Endothelial cell of umbilical vein (primary cell): Measurements from ENCODE around the gene BIRC3. TPM values are rescaled to one million over a fixed set of nuclear protein-coding genes. Genes with fewer than 3 reads are reported as not detected.

Experiments
- BruUV-seq: library from RNA; stranded (reverse); fragments of 400-500 nt; replicated peaks from 2 replicates; lab custom pipeline; 2021; lab: Mats Ljungman, UMichigan
- CTCF ChIA-PET: fragments of 300-600, 350-600 bp; sonication (Branson Sonifier 250); formaldehyde crosslinking; loops from one replicate; lab custom pipeline; 2021; ENCODE audit warnings: antibody characterized with exemption, inconsistent platforms; lab: Charles Lee
- POLR2A ChIA-PET: fragments of 300-600, 350-600 bp; sonication (Branson Sonifier 250); formaldehyde crosslinking; loops from one replicate; lab custom pipeline; 2021; ENCODE audit warnings: antibody characterized with exemption, inconsistent platforms; lab: Charles Lee
- DNase-seq: peaks from one replicate; pipeline ENCODE4 v3.0.0-alpha.2; 2011; ENCODE audit warnings: low read depth, low spot score
- FAIRE-seq: peaks from 2 replicates; lab custom pipeline; 2011; peaks lifted over from hg19 to GRCh38; lab: Jason Lieb, UNC
- H2AFZ ChIP-seq: 2 replicates; pipeline ENCODE4 v1.6.0; 2012; ENCODE audit warnings: low read depth, low read length, control low read depth, inconsistent platforms
- H3K27ac ChIP-seq: 2 replicates; pipeline ENCODE4 v1.5.1; 2011; ENCODE audit warnings: low read depth, mild to moderate bottlenecking, control low read depth, low read length, moderate library complexity; ENCODE audit not compliant: insufficient read depth
- H3K27me3 ChIP-seq, 2 experiments: 2 replicates each; pipeline versions ENCODE4 v1.6.0 to v1.6.1; 2011; ENCODE audit warnings: low read length in 2 of 2, mixed read lengths in 1 of 2; ENCODE audit not compliant: control insufficient read depth in 2 of 2, insufficient read depth in 2 of 2
- H3K36me3 ChIP-seq, 2 experiments: 2 replicates in 1 of 2; 3 replicates in 1 of 2; pipeline ENCODE4 v1.5.1; 2011; ENCODE audit warnings: low read length in 2 of 2, mild to moderate bottlenecking in 1 of 2, moderate library complexity in 1 of 2; ENCODE audit not compliant: control insufficient read depth in 2 of 2, insufficient read depth in 2 of 2; ENCODE audit errors: extremely low read depth in 1 of 2
- H3K4me1 ChIP-seq: 3 replicates; pipeline ENCODE4 v1.5.1; 2011; ENCODE audit warnings: mild to moderate bottlenecking, low read length; ENCODE audit not compliant: control insufficient read depth, insufficient read depth; ENCODE audit errors: extremely low read depth
- H3K4me2 ChIP-seq: 2 replicates; pipeline ENCODE4 v1.6.1; 2011; ENCODE audit warnings: low read length, control low read depth, mixed read lengths; ENCODE audit not compliant: insufficient read depth
- H3K4me3 ChIP-seq, 3 experiments: fragments of 200-600 bp in 1 of 3; sonication (generic), shearing (Covaris generic) in 1 of 3; replicated peaks in 1 of 3; 2 replicates each; pipeline ENCODE4 v1.5.1; 2011 to 2016; ENCODE audit warnings: control low read depth in 3 of 3, low read length in 3 of 3, mild to moderate bottlenecking in 2 of 3, inconsistent platforms in 1 of 3, low read depth in 1 of 3, moderate library complexity in 1 of 3; ENCODE audit not compliant: insufficient read depth in 1 of 3
- H3K79me2 ChIP-seq: 2 replicates; pipeline ENCODE4 v1.6.0; 2012; ENCODE audit warnings: low read length, inconsistent platforms; ENCODE audit not compliant: control insufficient read depth, insufficient read depth
- H3K9ac ChIP-seq: replicated peaks from 2 replicates; pipeline ENCODE3; 2011; ENCODE audit warnings: low read length, control low read depth; ENCODE audit not compliant: insufficient read depth; ENCODE audit errors: extremely low read depth
- H3K9me1 ChIP-seq: replicated peaks from 3 replicates; pipeline ENCODE4 v1.6.0; 2011; ENCODE audit warnings: mild to moderate bottlenecking, low read length; ENCODE audit not compliant: control insufficient read depth, insufficient read depth; ENCODE audit errors: extremely low read depth
- H3K9me3 ChIP-seq: replicated peaks from 2 replicates; pipeline ENCODE4 v1.5.1; 2012; ENCODE audit warnings: low read length, inconsistent platforms; ENCODE audit not compliant: control insufficient read depth, insufficient read depth
- H4K20me1 ChIP-seq: replicated peaks from 2 replicates; pipeline ENCODE3; 2011; ENCODE audit warnings: mild to moderate bottlenecking, low read length; ENCODE audit not compliant: control insufficient read depth, insufficient read depth; ENCODE audit errors: extremely low read depth
- CTCF ChIP-seq, 2 donors: IDR thresholded peaks; 1 replicate in 1 of 2; 2 replicates in 1 of 2; pipeline ENCODE4 v1.5.1; 2011; ENCODE audit warnings: low read length in 2 of 2, mild to moderate bottlenecking in 2 of 2, moderate library complexity in 2 of 2, control low read depth in 1 of 2, inconsistent platforms in 1 of 2, low read depth in 1 of 2; ENCODE audit not compliant: insufficient read depth in 1 of 2; ENCODE audit errors: extremely low read depth in 1 of 2
- FOS ChIP-seq: IDR thresholded peaks from 2 replicates; pipeline ENCODE4 v1.6.1; 2011; ENCODE audit warnings: mild to moderate bottlenecking, low read length, moderate library complexity, borderline replicate concordance; ENCODE audit not compliant: insufficient read depth
- GATA2 ChIP-seq: IDR thresholded peaks from 2 replicates; pipeline ENCODE4 v1.7.0; 2011; ENCODE audit warnings: low read depth, mild to moderate bottlenecking, moderate library complexity, mixed read lengths, low read length; ENCODE audit not compliant: insufficient read length, insufficient read depth
- JUN ChIP-seq: IDR thresholded peaks from 2 replicates; pipeline ENCODE4 v1.6.1; 2011; ENCODE audit warnings: borderline replicate concordance, low read depth; ENCODE audit not compliant: insufficient read length, insufficient read depth
- POLR2A ChIP-seq: IDR thresholded peaks from 2 replicates; pipeline ENCODE4 v1.6.1; 2012; ENCODE audit warnings: low read depth, mild to moderate bottlenecking, control low read depth, low read length
- POLR2AphosphoS5 ChIP-seq: IDR thresholded peaks from 2 replicates; pipeline ENCODE4 v1.6.1; 2012; ENCODE audit warnings: low read depth, mild to moderate bottlenecking, control low read depth, low read length, moderate library complexity; ENCODE audit not compliant: insufficient read depth
- dilution Hi-C: fragments of 300-500 bp; cut with MboI; formaldehyde crosslinking; loops from one replicate; pipeline ENCODE4 v1.15.0; 2019; ENCODE audit warnings: low sequenced_read_pairs; ENCODE audit not compliant: extremely low pct_ligation_motif_present
- intact Hi-C: fragments of 100-400 bp; cut with micrococcal nuclease; formaldehyde crosslinking; loops from one replicate; pipeline ENCODE4 v1.10.0; 2022
- polyA plus RNA-seq, 4 experiments: library from polyadenylated mRNA; depleted of rRNA in 3 of 4; stranded (reverse) in 3 of 4; unstranded in 1 of 4; fragments of >200 nt; gene quantifications; 2 replicates each; pipeline versions ENCODE4 v1.2.1 to v1.2.3, GENCODE V29; 2011 to 2012; ENCODE audit warnings: missing spikeins in 1 of 4
- total RNA-seq: library from RNA; stranded (reverse); gene quantifications from 2 replicates; pipeline ENCODE4 v1.2.3, GENCODE V29; 2021

BIRC3 gene
- total and polyA plus RNA-seq, 2 donors (not counting 3 experiments of a cell fraction or from before 2014, with no cell fraction given): 0.28 to 1.4 TPM

- DNase-seq (peak; percentile 51), FAIRE-seq (no peak)
- no peaks in the 10 kb centered on the region for H3K9me3 ChIP-seq
- H3K9ac ChIP-seq: no peak overlapping the region
- peak in 1 of 2 donors; percentile 30 for TF ChIP-seq CTCF (IDR thresholded peaks at IDR 0.05; ENCODE audit: extremely low read depth in 1 of 2, insufficient read depth in 1 of 2, low read depth in 1 of 2, low read length in 2 of 2)
- no peak for TF ChIP-seq POLR2A
- no peak for TF ChIP-seq GATA2
- TF ChIP-seq JUN: no peak
- TF ChIP-seq POLR2AphosphoS5: no peak
- TF ChIP-seq FOS: no peak
- H3K27ac ChIP-seq: no peak overlapping the region
- BruUV-seq: no TSS peak
- H3K27me3 ChIP-seq: peaks cover 11 to 20% of the 10 kb centered on the region in 2 experiments
- CTCF ChIA-PET: interaction anchor here (0.6 to 1.6 kb wide), 10 partner anchors 8 to 398 kb away, joined by 3 to 6 read pairs (median 4); no protein-coding TSS in a partner anchor
- H4K20me1 ChIP-seq: no peaks in the 10 kb centered on the region
- peak overlapping the region; percentile 21 for H2AFZ ChIP-seq
- no peaks in the 10 kb centered on the region for H3K36me3 ChIP-seq
- H3K4me1 ChIP-seq: peaks cover 6% of the 10 kb centered on the region
- peak overlapping the region; percentile 77 for H3K4me2 ChIP-seq
- POLR2A ChIA-PET: interaction anchor here (0.8 kb wide), 1 partner anchor 207 kb away, joined by 5 read pairs; no protein-coding TSS in a partner anchor
- dilution Hi-C loops: no loop called here
- intact Hi-C loops: loop anchor here (2.0 to 10.0 kb wide), 3 partner anchors 42 to 404 kb away; partner anchors contain the start of gene YAP1
- H3K4me3 ChIP-seq: peak overlapping the region; percentile 5 to 41 (median 7)
- no peaks in the 10 kb centered on the region for H3K9me1 ChIP-seq
- H3K79me2 ChIP-seq: no peaks in the 10 kb centered on the region
Measured at GRCh38 chr11:102268083-102268984, 49.0 kb upstream of the BIRC3 start.
